Endodermal cell (in vitro differentiated cells): Measurements from ENCODE around the gene PTPRM. TPM values are rescaled to one million over a fixed set of nuclear protein-coding genes. Genes with fewer than 3 reads are reported as not detected.

Source experiments
- DNase-seq: peaks from one replicate; pipeline ENCODE4 v3.0.0-alpha.2; 2017
- H3K27ac ChIP-seq: 2 replicates; pipeline ENCODE4 v1.5.1; 2013; ENCODE audit warnings: mild to moderate bottlenecking, low read depth, low read length, moderate library complexity
- H3K27me3 ChIP-seq: 2 replicates; pipeline ENCODE4 v1.6.1; 2013; ENCODE audit warnings: mild to moderate bottlenecking, low read length, moderate library complexity; ENCODE audit not compliant: insufficient read depth, control insufficient read depth, poor library complexity, severe bottlenecking
- H3K36me3 ChIP-seq: 2 replicates; pipeline ENCODE4 v1.7.0; 2013; ENCODE audit warnings: mild to moderate bottlenecking, low read length, moderate library complexity; ENCODE audit not compliant: control insufficient read depth, insufficient read depth
- H3K4me1 ChIP-seq: one replicate; pipeline ENCODE4 v1.7.0; 2013; ENCODE audit warnings: low read length; ENCODE audit not compliant: control insufficient read depth, insufficient read depth
- H3K4me3 ChIP-seq: 2 replicates; pipeline ENCODE4 v1.5.1; 2013; ENCODE audit warnings: mild to moderate bottlenecking, low read length, moderate library complexity
- H3K9ac ChIP-seq: 2 replicates; pipeline ENCODE4 v1.6.1; 2013; ENCODE audit warnings: mild to moderate bottlenecking, low read length, moderate library complexity; ENCODE audit not compliant: poor library complexity, severe bottlenecking; ENCODE audit errors: extremely low read depth
- H3K9me3 ChIP-seq: 2 replicates; pipeline ENCODE4 v1.6.1; 2013; ENCODE audit warnings: mild to moderate bottlenecking, low read length, moderate library complexity; ENCODE audit not compliant: control insufficient read depth
- H3K27ac Mint-ChIP-seq: 2 replicates; pipeline ENCODE4 v1.8.0; 2020; ENCODE audit warnings: mixed read lengths
- H3K27me3 Mint-ChIP-seq: 2 replicates; pipeline ENCODE4 v1.8.0; 2021; ENCODE audit warnings: mild to moderate bottlenecking, mixed read lengths; ENCODE audit not compliant: insufficient read depth
- H3K36me3 Mint-ChIP-seq: 2 replicates; pipeline ENCODE4 v1.8.0; 2020; ENCODE audit warnings: low read depth, mixed read lengths
- H3K4me1 Mint-ChIP-seq: 2 replicates; pipeline ENCODE4 v1.8.0; 2020; ENCODE audit warnings: mixed read lengths
- H3K4me3 Mint-ChIP-seq: 2 replicates; pipeline ENCODE4 v1.8.0; 2020; ENCODE audit warnings: mild to moderate bottlenecking, moderate library complexity, mixed read lengths
- H3K9me3 Mint-ChIP-seq: 2 replicates; pipeline ENCODE4 v1.8.0; 2020; ENCODE audit warnings: mild to moderate bottlenecking, mixed read lengths
- WGBS, 2 experiments: methylation state at CpG; one replicate each; pipeline versions ENCODE4 v1.1.5 to v1.1.7; 2013; ENCODE audit warnings: missing lambda C conversion rate in 2 of 2, mixed read lengths in 1 of 2; ENCODE audit not compliant: insufficient coverage in 1 of 2, insufficient read length in 1 of 2; 5-methylcytosine and 5-hydroxymethylcytosine counted together
- total RNA-seq, 2 donors: library from RNA; stranded (reverse); fragmentation: NEBNext Ultra II Directional in 1 of 2; extraction: Animal tissue kit (Norgen Biotek cat#: 25700) in 1 of 2; gene quantifications; 2 replicates in 1 of 2; 3 replicates in 1 of 2; pipeline ENCODE4 v1.2.1, GENCODE V29; 2021
- TF ChIP-seq, protein P1 (sequence below): fragments of 200-600 bp; sonication (generic); conservative IDR thresholded peaks from 2 replicates; pipeline ENCODE4 v1.5.0; 2021; ENCODE audit warnings: antibody characterized with exemption, mild to moderate bottlenecking

PTPRM gene
- total RNA-seq, 2 donors from 2014 or later = 47.2 to 57.6 TPM

DNA sequence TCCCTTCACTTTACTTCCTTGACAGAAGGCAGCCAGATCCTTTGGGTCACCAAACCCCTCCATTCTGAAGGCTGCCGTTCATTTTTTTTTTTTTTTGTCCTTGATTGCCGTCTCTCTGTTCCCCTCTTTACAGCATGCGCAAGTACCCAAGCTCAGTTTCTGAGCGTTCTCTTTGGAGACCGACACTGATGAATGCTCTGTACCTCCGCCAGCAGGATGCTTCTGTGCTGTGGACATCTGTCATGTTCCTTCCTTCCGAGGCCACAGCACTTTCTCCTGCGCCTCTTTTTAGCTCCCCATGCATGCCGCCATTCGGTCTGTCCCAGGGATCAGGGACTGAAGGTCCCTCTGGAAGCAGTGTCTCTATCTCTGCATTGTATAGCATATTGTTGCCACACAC lies 763.5 kb downstream of the PTPRM start:
- Histone ChIP-seq H3K36me3 (peaks cover 4% of the 10 kb centered on the region), H3K9ac (no peak overlapping the region), H3K4me3 (no peak overlapping the region), H3K27me3 (no peaks in the 10 kb centered on the region), H3K4me1 (no peaks in the 10 kb centered on the region), H3K27ac (no peak overlapping the region), H3K9me3 (no peaks in the 10 kb centered on the region)
- Mint-ChIP-seq H3K4me1 (no peaks in the 10 kb centered on the region), H3K27me3 (no peaks in the 10 kb centered on the region), H3K4me3 (no peak overlapping the region), H3K27ac (no peak overlapping the region), H3K9me3 (peaks cover under 1% of the 10 kb centered on the region), H3K36me3 (no peaks in the 10 kb centered on the region)
- TF ChIP-seq, protein P1, sequence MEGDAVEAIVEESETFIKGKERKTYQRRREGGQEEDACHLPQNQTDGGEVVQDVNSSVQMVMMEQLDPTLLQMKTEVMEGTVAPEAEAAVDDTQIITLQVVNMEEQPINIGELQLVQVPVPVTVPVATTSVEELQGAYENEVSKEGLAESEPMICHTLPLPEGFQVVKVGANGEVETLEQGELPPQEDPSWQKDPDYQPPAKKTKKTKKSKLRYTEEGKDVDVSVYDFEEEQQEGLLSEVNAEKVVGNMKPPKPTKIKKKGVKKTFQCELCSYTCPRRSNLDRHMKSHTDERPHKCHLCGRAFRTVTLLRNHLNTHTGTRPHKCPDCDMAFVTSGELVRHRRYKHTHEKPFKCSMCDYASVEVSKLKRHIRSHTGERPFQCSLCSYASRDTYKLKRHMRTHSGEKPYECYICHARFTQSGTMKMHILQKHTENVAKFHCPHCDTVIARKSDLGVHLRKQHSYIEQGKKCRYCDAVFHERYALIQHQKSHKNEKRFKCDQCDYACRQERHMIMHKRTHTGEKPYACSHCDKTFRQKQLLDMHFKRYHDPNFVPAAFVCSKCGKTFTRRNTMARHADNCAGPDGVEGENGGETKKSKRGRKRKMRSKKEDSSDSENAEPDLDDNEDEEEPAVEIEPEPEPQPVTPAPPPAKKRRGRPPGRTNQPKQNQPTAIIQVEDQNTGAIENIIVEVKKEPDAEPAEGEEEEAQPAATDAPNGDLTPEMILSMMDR = no peak
- WGBS, 2 experiments = 91 to 96% methylated on average over 9 to 10 of the region's 10 CpGs
- no peak for DNase-seq

DNA sequence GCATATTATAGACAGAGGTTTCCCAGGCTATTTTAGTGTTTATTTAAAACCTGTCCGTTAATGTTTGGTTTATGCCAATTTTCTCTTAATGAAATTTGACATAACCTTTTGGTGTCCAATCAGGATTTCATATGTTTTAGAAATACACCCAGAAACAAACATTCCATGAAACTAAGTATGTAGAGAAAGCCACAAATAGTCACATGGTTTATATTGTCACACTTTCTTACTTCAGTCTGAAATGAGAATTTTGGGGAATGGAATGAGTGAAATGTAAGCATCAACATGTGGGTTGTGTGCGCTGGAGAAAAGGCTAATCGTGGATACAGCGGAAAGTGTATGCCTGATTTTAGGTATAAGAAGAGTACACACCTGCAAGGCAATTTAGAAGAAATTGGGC lies 765.2 kb downstream of the PTPRM start:
- H3K27me3 ChIP-seq = no peaks in the 10 kb centered on the region
- WGBS, 2 experiments = 96 to 99% methylated on average over 4 of the region's 4 CpGs
- H3K36me3 ChIP-seq = peaks cover under 1% of the 10 kb centered on the region
- Mint-ChIP-seq H3K4me3 (no peak overlapping the region), H3K27me3 (no peaks in the 10 kb centered on the region), H3K27ac (no peak overlapping the region), H3K36me3 (no peaks in the 10 kb centered on the region), H3K9me3 (no peaks in the 10 kb centered on the region), H3K4me1 (peaks cover 3% of the 10 kb centered on the region)
- TF ChIP-seq, protein P1 = no peak
- no peak overlapping the region for H3K9ac ChIP-seq
- no peaks in the 10 kb centered on the region for H3K9me3 ChIP-seq
- no peak for DNase-seq
- no peak overlapping the region for H3K27ac ChIP-seq
- H3K4me1 ChIP-seq = no peaks in the 10 kb centered on the region
- no peak overlapping the region for H3K4me3 ChIP-seq

DNA sequence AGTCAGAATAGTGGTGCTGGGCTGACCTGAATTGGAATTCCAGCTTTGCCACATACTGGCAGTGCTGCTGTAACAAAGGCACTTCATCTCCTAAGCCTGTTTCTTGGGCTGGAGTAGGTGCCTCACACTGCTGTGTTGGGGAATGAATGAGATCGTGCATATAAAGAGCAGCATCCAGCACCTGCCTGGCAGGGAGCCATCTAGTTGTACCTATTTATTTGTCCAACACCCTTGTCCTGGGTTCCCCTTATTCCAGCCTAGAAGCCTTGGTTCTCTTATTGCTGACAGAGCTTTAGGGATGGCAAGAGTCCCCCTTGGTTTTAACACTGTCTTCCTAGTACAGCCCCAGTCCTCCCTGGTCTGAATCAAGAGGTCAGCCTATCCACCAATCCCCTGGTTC lies 766.8 kb downstream of the PTPRM start:
- no peaks in the 10 kb centered on the region for H3K9me3 ChIP-seq
- Mint-ChIP-seq H3K4me1 (peaks cover 10% of the 10 kb centered on the region), H3K27ac (no peak overlapping the region), H3K27me3 (no peaks in the 10 kb centered on the region), H3K36me3 (no peaks in the 10 kb centered on the region), H3K4me3 (no peak overlapping the region), H3K9me3 (no peaks in the 10 kb centered on the region)
- H3K9ac ChIP-seq = no peak overlapping the region
- WGBS, 2 experiments = 95 to 100% methylated on average over 1 of the region's 1 CpG
- no peaks in the 10 kb centered on the region for H3K4me1 ChIP-seq
- H3K36me3 ChIP-seq = no peaks in the 10 kb centered on the region
- no peak for DNase-seq
- no peak overlapping the region for H3K4me3 ChIP-seq
- no peak overlapping the region for H3K27ac ChIP-seq
- TF ChIP-seq, protein P1 = no peak
- H3K27me3 ChIP-seq = no peaks in the 10 kb centered on the region
